HepG2 (cell line): ENCODE data around the gene SIK2. TPM values are rescaled to one million over a fixed set of nuclear protein-coding genes. Genes with fewer than 3 reads are reported as not detected.
A peak's percentile ranks its signal among the peaks of the same experiment; 100 is the strongest.

Source experiments
- ARID3A ChIP-seq: IDR thresholded peaks from 2 replicates; pipeline ENCODE4 v1.6.1; 2012; ENCODE audit warnings: low read depth, low read length, improper control_type of control experiment
- BHLHE40 ChIP-seq: IDR thresholded peaks from 2 replicates; pipeline ENCODE4 v1.6.1; 2011; ENCODE audit warnings: low read length, improper control_type of control experiment
- CTCF ChIP-seq: sonication (generic); formaldehyde crosslinking; IDR thresholded peaks from 2 replicates; pipeline ENCODE4 v1.5.0; 2020; ENCODE audit warnings: mild to moderate bottlenecking, missing genetic modification reagents, moderate library complexity
- FOXK2 ChIP-seq: fragments of 450-650 bp; IDR thresholded peaks from 2 replicates; pipeline ENCODE4 v1.6.1; 2016
- GTF3A ChIP-seq: sonication (generic); formaldehyde crosslinking; conservative IDR thresholded peaks from 2 replicates; pipeline ENCODE4 v1.4.0; 2020; ENCODE audit warnings: mild to moderate bottlenecking, missing genetic modification reagents
- KLF12 ChIP-seq: sonication (generic); formaldehyde crosslinking; IDR thresholded peaks from 2 replicates; pipeline ENCODE4 v1.4.0; 2020; ENCODE audit warnings: missing genetic modification reagents, borderline replicate concordance
- KMT2A ChIP-seq: sonication (generic); formaldehyde crosslinking; IDR thresholded peaks from 2 replicates; pipeline ENCODE4 v1.4.0; 2020; ENCODE audit warnings: missing genetic modification reagents
- MIXL1 ChIP-seq: IDR thresholded peaks from 2 replicates; pipeline ENCODE4 v1.6.1; 2016
- POLR2G ChIP-seq: fragments of 200-400 bp; formaldehyde crosslinking; IDR thresholded peaks from 2 replicates; pipeline ENCODE4 v1.6.1; 2018; ENCODE audit warnings: mild to moderate bottlenecking, low read depth, low read length, moderate library complexity
- RAD21 ChIP-seq: fragments of 450-650 bp; formaldehyde crosslinking; IDR thresholded peaks from 2 replicates; pipeline ENCODE4 v1.5.0; 2020; ENCODE audit warnings: mild to moderate bottlenecking
- ZFYVE20 ChIP-seq: sonication (generic); formaldehyde crosslinking; IDR thresholded peaks from 2 replicates; pipeline ENCODE4 v1.8.0; 2023; ENCODE audit warnings: low read depth, mild to moderate bottlenecking, moderate library complexity, missing genetic modification reagents, borderline replicate concordance
- ZNF292 ChIP-seq: sonication (generic); formaldehyde crosslinking; IDR thresholded peaks from 2 replicates; pipeline ENCODE4 v1.8.1; 2022; ENCODE audit warnings: mild to moderate bottlenecking, low read depth, missing genetic modification reagents, borderline replicate concordance
- ZNF329 ChIP-seq: sonication (generic); formaldehyde crosslinking; IDR thresholded peaks from 2 replicates; pipeline ENCODE4 v1.9.0; 2021; ENCODE audit warnings: low read depth, mild to moderate bottlenecking, missing genetic modification reagents
- ZNF432 ChIP-seq: sonication (generic); formaldehyde crosslinking; IDR thresholded peaks from 2 replicates; pipeline ENCODE4 v1.5.0; 2020; ENCODE audit warnings: missing genetic modification reagents, mild to moderate bottlenecking, borderline replicate concordance
- ZSCAN21 ChIP-seq: sonication (generic); formaldehyde crosslinking; IDR thresholded peaks from 2 replicates; pipeline ENCODE4 v1.8.0; 2022; ENCODE audit warnings: mild to moderate bottlenecking, missing genetic modification reagents, moderate library complexity, borderline replicate concordance
- ZSCAN9 ChIP-seq: IDR thresholded peaks from 2 replicates; pipeline ENCODE4 v1.6.1; 2016; ENCODE audit warnings: borderline replicate concordance
- polyA plus RNA-seq, 8 experiments: library from polyadenylated mRNA; depleted of rRNA in 3 of 8; stranded (reverse) in 7 of 8; unstranded in 1 of 8; fragments of >200 nt; fragmentation: Illumina TruSeq in 4 of 8; extraction: Trizol in 4 of 8; gene quantifications; 2 replicates each; pipeline versions ENCODE4 v1.2.1 to v1.2.3, GENCODE V29; 2011 to 2016; ENCODE audit warnings: low read depth in 4 of 8, missing spikeins in 1 of 8, mixed read lengths in 1 of 8; ENCODE audit not compliant: insufficient read depth in 1 of 8
- total RNA-seq, 5 experiments: library from RNA; depleted of rRNA; stranded (reverse); fragments of >200 nt; fragmentation: Illumina TruSeq; extraction: Trizol; gene quantifications; 2 replicates each; pipeline ENCODE4 v1.2.3, GENCODE V29; 2016; ENCODE audit warnings: low read depth in 1 of 5

SIK2 gene
- total and polyA plus RNA-seq, 2 of the 13 experiments (the other 11 are each of a cell fraction or from before 2014, with no cell fraction given): 8.1 to 15.4 TPM

GRCh38 chr11:111604392-111605009 lies 2.3 kb downstream of the SIK2 start (continued):
- TF ChIP-seq ZSCAN9 (CRISPR knock-in tag) (no peak), CTCF (CRISPR knock-in tag) (peak; percentile 71), ZNF432 (no peak), ZNF292 (CRISPR knock-in tag) (no peak), KLF12 (CRISPR knock-in tag) (no peak), POLR2G (no peak), GTF3A (CRISPR knock-in tag) (no peak), ZSCAN21 (CRISPR knock-in tag) (no peak), ARID3A (peak; percentile 75; the same call in 1 of the 2 replicates), MIXL1 (CRISPR knock-in tag) (peak; percentile 39; the same call in 1 of the 2 replicates), RAD21 (CRISPR knock-in tag) (0 out of 2 replicates have a peak, but pooled peaks have one; percentile 24), ZFYVE20 (no peak), BHLHE40 (no peak), FOXK2 (no peak), ZNF329 (CRISPR knock-in tag) (no peak), KMT2A (CRISPR knock-in tag) (no peak)
